HEK293 (cell line): Measurements from ENCODE around the gene MACO1.

Source experiments
- CTCF ChIA-PET: fragments of 350-600 bp; formaldehyde crosslinking; extraction: SDS; loops from one replicate; lab custom pipeline; 2021; ENCODE audit warnings: antibody characterized with exemption; lab: Yijun Ruan, JAX
- POLR2A ChIA-PET: fragments of 300-600 bp; formaldehyde crosslinking; extraction: SDS; loops from one replicate; lab custom pipeline; 2020; ENCODE audit warnings: antibody characterized with exemption, inconsistent platforms; lab: Yijun Ruan, JAX
- H3K27ac ChIP-seq: fragments of 200-500 bp; sonication (Bioruptor generic); 2 replicates; pipeline ENCODE4 v1.5.1; 2014; ENCODE audit warnings: low read depth, low read length, control low read depth, inconsistent platforms; ENCODE audit errors: extremely low read depth
- H3K36me3 ChIP-seq, 2 experiments: fragments of 200-500 bp in 1 of 2; sonication (Bioruptor generic) in 1 of 2; 1 replicate in 1 of 2; 2 replicates in 1 of 2; pipeline ENCODE4 v1.5.1; 2014 to 2017; ENCODE audit warnings: inconsistent platforms in 2 of 2, low read length in 2 of 2; ENCODE audit not compliant: control insufficient read depth in 2 of 2, insufficient read depth in 1 of 2
- H3K4me1 ChIP-seq: fragments of 200-500 bp; sonication (Bioruptor generic); 2 replicates; pipeline ENCODE4 v1.5.1; 2014; ENCODE audit warnings: mild to moderate bottlenecking, low read length, inconsistent platforms; ENCODE audit not compliant: control insufficient read depth, insufficient read depth
- H3K4me3 ChIP-seq: 2 replicates; pipeline ENCODE4 v1.5.1; 2011; ENCODE audit warnings: low read depth, mild to moderate bottlenecking, control low read depth, low read length, moderate library complexity
- H3K9me3 ChIP-seq: fragments of 200-500 bp; sonication (Bioruptor generic); 2 replicates; pipeline ENCODE4 v1.5.1; 2014; ENCODE audit warnings: low read depth, low read length, inconsistent platforms; ENCODE audit not compliant: control insufficient read depth, insufficient read depth
- GLIS2 ChIP-seq: fragments of 450-650 bp; formaldehyde crosslinking; IDR thresholded peaks from 2 replicates; pipeline ENCODE4 v1.5.1; 2016; ENCODE audit warnings: missing biosample characterization, missing genetic modification characterization
- INSM2 ChIP-seq: fragments of 450-650 bp; formaldehyde crosslinking; IDR thresholded peaks from 2 replicates; pipeline ENCODE4 v1.5.1; 2016; ENCODE audit warnings: missing biosample characterization, missing genetic modification characterization
- KLF16 ChIP-seq: fragments of 450-650 bp; formaldehyde crosslinking; IDR thresholded peaks from 2 replicates; pipeline ENCODE4 v1.5.1; 2017; ENCODE audit warnings: missing biosample characterization, missing genetic modification characterization
- KLF9 ChIP-seq: fragments of 450-650 bp; formaldehyde crosslinking; IDR thresholded peaks from 2 replicates; pipeline ENCODE4 v1.5.1; 2016; ENCODE audit warnings: missing biosample characterization, missing genetic modification characterization, low read depth
- SALL2 ChIP-seq: fragments of 450-650 bp; formaldehyde crosslinking; IDR thresholded peaks from 2 replicates; pipeline ENCODE4 v1.5.0; 2017; ENCODE audit warnings: missing biosample characterization, mild to moderate bottlenecking, missing genetic modification characterization, borderline replicate concordance
- SP2 ChIP-seq: fragments of 450-650 bp; formaldehyde crosslinking; IDR thresholded peaks from 2 replicates; pipeline ENCODE4 v1.5.1; 2016; ENCODE audit warnings: missing biosample characterization, missing genetic modification characterization
- SP3 ChIP-seq: fragments of 450-650 bp; formaldehyde crosslinking; IDR thresholded peaks from 2 replicates; pipeline ENCODE4 v1.5.1; 2016; ENCODE audit warnings: missing biosample characterization, missing genetic modification characterization
- TSHZ1 ChIP-seq: fragments of 450-650 bp; formaldehyde crosslinking; IDR thresholded peaks from 2 replicates; pipeline ENCODE4 v1.5.1; 2016; ENCODE audit warnings: missing biosample characterization, missing genetic modification characterization, borderline replicate concordance
- YY1 ChIP-seq: fragments of 450-650 bp; formaldehyde crosslinking; IDR thresholded peaks from 2 replicates; pipeline ENCODE4 v1.5.1; 2018; ENCODE audit warnings: missing biosample characterization, missing genetic modification characterization
- ZBTB26 ChIP-seq: fragments of 450-650 bp; formaldehyde crosslinking; optimal IDR thresholded peaks from 2 replicates; pipeline ENCODE3; 2016; ENCODE audit warnings: missing biosample characterization, mild to moderate bottlenecking, missing genetic modification characterization
- ZFHX2 ChIP-seq: fragments of 450-650 bp; formaldehyde crosslinking; conservative IDR thresholded peaks from 2 replicates; pipeline ENCODE4 v1.5.1; 2016; ENCODE audit warnings: missing biosample characterization, missing genetic modification characterization
- ZNF10 ChIP-seq: fragments of 450-650 bp; formaldehyde crosslinking; IDR thresholded peaks from 2 replicates; pipeline ENCODE4 v1.5.1; 2017; ENCODE audit warnings: missing biosample characterization, missing genetic modification characterization
- ZNF146 ChIP-seq: fragments of 450-650 bp; formaldehyde crosslinking; IDR thresholded peaks from 2 replicates; pipeline ENCODE4 v1.5.1; 2016; ENCODE audit warnings: missing biosample characterization, missing genetic modification characterization
- ZNF184 ChIP-seq: fragments of 450-650 bp; IDR thresholded peaks from 2 replicates; pipeline ENCODE4 v1.5.1; 2018; ENCODE audit warnings: missing biosample characterization, mild to moderate bottlenecking, missing genetic modification characterization
- ZNF324 ChIP-seq: fragments of 450-650 bp; formaldehyde crosslinking; IDR thresholded peaks from 2 replicates; pipeline ENCODE4 v1.5.1; 2016; ENCODE audit warnings: missing biosample characterization, missing genetic modification characterization
- ZNF585B ChIP-seq: fragments of 450-650 bp; formaldehyde crosslinking; IDR thresholded peaks from 2 replicates; pipeline ENCODE4 v1.5.1; 2016; ENCODE audit warnings: missing biosample characterization, missing genetic modification characterization
- ZNF610 ChIP-seq: fragments of 450-650 bp; formaldehyde crosslinking; IDR thresholded peaks from 2 replicates; pipeline ENCODE4 v1.5.1; 2016; ENCODE audit warnings: missing biosample characterization, missing genetic modification characterization, borderline replicate concordance
- ZNF707 ChIP-seq: fragments of 450-650 bp; formaldehyde crosslinking; IDR thresholded peaks from 2 replicates; pipeline ENCODE4 v1.5.1; 2016; ENCODE audit warnings: missing biosample characterization, missing genetic modification characterization
- ZNF768 ChIP-seq: fragments of 450-650 bp; formaldehyde crosslinking; IDR thresholded peaks from 2 replicates; pipeline ENCODE4 v1.5.1; 2018; ENCODE audit warnings: missing biosample characterization, mild to moderate bottlenecking, missing genetic modification characterization

Gene MACO1

GRCh38 chr1:25545767-25546166, 115.1 kb downstream of the MACO1 start:
- Histone ChIP-seq H3K36me3 (no peaks in the 10 kb centered on the region), H3K27ac (no peak overlapping the region), H3K9me3 (no peaks in the 10 kb centered on the region), H3K4me1 (peaks cover 8% of the 10 kb centered on the region; the same call in 1 of the 2 replicates), H3K4me3 (no peak overlapping the region)
- CTCF ChIA-PET: interaction anchor here (0.6 to 1.5 kb wide), 3 partner anchors 25 to 27 kb away, joined by 3 to 4 read pairs (median 4); no protein-coding TSS in a partner anchor
- TF ChIP-seq GLIS2 (tag by site-specific recombination) (no peak), KLF16 (no peak), ZNF585B (no peak), ZBTB26 (tag by site-specific recombination) (no peak), ZNF324 (tag by site-specific recombination) (no peak), ZNF184 (no peak)
- POLR2A ChIA-PET: no interaction called here

GRCh38 chr1:25546193-25546592, 115.5 kb downstream of the MACO1 start:
- 0 out of 2 replicates have a peak, but pooled peaks have one; percentile 31 for TF ChIP-seq ZNF768 (tag by site-specific recombination)
- no peak for TF ChIP-seq SP3 (tag by site-specific recombination)
- no peak for TF ChIP-seq YY1 (tag by site-specific recombination)
- H3K9me3 ChIP-seq: no peaks in the 10 kb centered on the region
- H3K4me3 ChIP-seq: no peak overlapping the region
- H3K4me1 ChIP-seq: peaks cover 8% of the 10 kb centered on the region; the same call in 1 of the 2 replicates
- H3K36me3 ChIP-seq: no peaks in the 10 kb centered on the region
- ChIA-PET CTCF (interaction anchor here (0.6 to 1.5 kb wide), 3 partner anchors 25 to 26 kb away, joined by 3 to 4 read pairs (median 4); no protein-coding TSS in a partner anchor), POLR2A (interaction anchor here (0.8 kb wide), 1 partner anchor 26 kb away, joined by 3 read pairs; no protein-coding TSS in a partner anchor)
- H3K27ac ChIP-seq: no peak overlapping the region

GRCh38 chr1:25548601-25549000, 117.9 kb downstream of the MACO1 start:
- Histone ChIP-seq H3K36me3 (no peaks in the 10 kb centered on the region), H3K27ac (no peak overlapping the region), H3K9me3 (no peaks in the 10 kb centered on the region), H3K4me1 (peaks cover 8% of the 10 kb centered on the region; the same call in 1 of the 2 replicates), H3K4me3 (no peak overlapping the region)
- ChIA-PET CTCF (interaction anchor here (0.6 to 2.0 kb wide), 10 partner anchors 20 to 826 kb away, joined by 3 to 6 read pairs (median 4); no protein-coding TSS in a partner anchor), POLR2A (interaction anchor here (0.6 to 1.3 kb wide), 3 partner anchors 14 to 396 kb away, joined by 4 to 10 read pairs (median 6); no protein-coding TSS in a partner anchor)
- TF ChIP-seq TSHZ1: no peak

- peaks cover 5% of the 10 kb centered on the region; the same call in 1 of the 2 replicates for H3K4me1 ChIP-seq
- TF ChIP-seq SALL2 (tag by site-specific recombination) (no peak), SP2 (peak; percentile 64), ZNF146 (no peak), INSM2 (tag by site-specific recombination) (no peak), ZNF610 (no peak), ZFHX2 (tag by site-specific recombination) (peak; percentile 98), ZNF324 (tag by site-specific recombination) (0 out of 2 replicates have a peak, but pooled peaks have one; percentile 39), KLF9 (tag by site-specific recombination) (peak; percentile 55), ZNF707 (tag by site-specific recombination) (no peak), ZNF10 (tag by site-specific recombination) (0 out of 2 replicates have a peak, but pooled peaks have one; percentile 26)
Measured at GRCh38 chr1:25549273-25550154, 118.8 kb downstream of the MACO1 start.

More at GRCh38 chr1:25549273-25550154, 118.8 kb downstream of the MACO1 start:
- H3K4me3 ChIP-seq: no peak overlapping the region
- no peaks in the 10 kb centered on the region for H3K9me3 ChIP-seq
- ChIA-PET POLR2A (interaction anchor here (0.9 to 1.5 kb wide), 4 partner anchors 15 to 23 kb away, joined by 4 to 6 read pairs (median 4); no protein-coding TSS in a partner anchor), CTCF (interaction anchor here (0.5 to 2.0 kb wide), 8 partner anchors 21 to 248 kb away, joined by 3 to 6 read pairs (median 3); no protein-coding TSS in a partner anchor)
- H3K27ac ChIP-seq: no peak overlapping the region; the same call in 1 of the 2 replicates
- peaks cover 0 to 4% of the 10 kb centered on the region in 2 experiments; a peak in 1 of 3 replicates for H3K36me3 ChIP-seq
